Measurements from ENCODE around the gene NSFL1C. TPM values are rescaled to one million over a fixed set of nuclear protein-coding genes. Genes with fewer than 3 reads are reported as not detected.

The NSFL1C gene
- total and polyA plus RNA-seq, 9 of the 15 experiments (the other 6 are each of a cell fraction or from before 2014, with no cell fraction given), result 20.8 to 119 (median 47.0) TPM

DNA sequence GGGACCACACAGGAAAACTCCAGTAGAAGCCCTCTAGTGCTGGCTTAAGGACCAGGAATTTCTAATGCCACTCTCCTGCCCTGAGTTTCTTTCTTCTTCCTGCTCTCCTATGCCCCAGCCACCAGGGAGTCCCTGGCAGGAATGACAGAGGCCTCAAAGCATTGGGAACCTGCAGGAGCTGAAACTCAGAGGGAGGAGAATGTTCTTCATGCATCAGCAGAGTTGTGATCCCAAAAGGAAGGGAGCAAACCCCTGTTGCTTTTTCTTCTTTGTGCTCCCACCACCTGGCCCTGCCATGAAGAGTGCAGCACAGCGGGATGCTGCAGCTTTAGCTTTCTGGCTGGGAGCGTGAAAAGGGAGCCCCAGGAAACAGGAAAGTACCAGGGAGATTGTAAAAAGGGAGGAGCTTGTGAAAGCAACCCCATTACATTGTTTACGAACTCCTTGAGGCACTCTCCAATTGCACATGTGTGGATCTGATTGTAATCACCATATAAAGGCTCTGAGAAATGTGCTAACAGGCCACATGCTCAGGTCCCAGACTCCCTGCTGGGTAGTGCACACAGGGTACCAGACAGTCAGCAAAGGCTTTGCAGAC, 39.1 kb downstream of the NSFL1C start (continued):
- TF ChIP-seq L3MBTL2 (IDR thresholded peaks at IDR 0.05), result peak; percentile 45; the same call in 1 of the 2 replicates
- no peak for TF ChIP-seq NELFE (IDR thresholded peaks at IDR 0.05; ENCODE audit: insufficient read depth, insufficient read length)
- no peak for TF ChIP-seq DPF2 (IDR thresholded peaks at IDR 0.05)
- TF ChIP-seq SOX6 (IDR thresholded peaks at IDR 0.05), result no peak

DNA sequence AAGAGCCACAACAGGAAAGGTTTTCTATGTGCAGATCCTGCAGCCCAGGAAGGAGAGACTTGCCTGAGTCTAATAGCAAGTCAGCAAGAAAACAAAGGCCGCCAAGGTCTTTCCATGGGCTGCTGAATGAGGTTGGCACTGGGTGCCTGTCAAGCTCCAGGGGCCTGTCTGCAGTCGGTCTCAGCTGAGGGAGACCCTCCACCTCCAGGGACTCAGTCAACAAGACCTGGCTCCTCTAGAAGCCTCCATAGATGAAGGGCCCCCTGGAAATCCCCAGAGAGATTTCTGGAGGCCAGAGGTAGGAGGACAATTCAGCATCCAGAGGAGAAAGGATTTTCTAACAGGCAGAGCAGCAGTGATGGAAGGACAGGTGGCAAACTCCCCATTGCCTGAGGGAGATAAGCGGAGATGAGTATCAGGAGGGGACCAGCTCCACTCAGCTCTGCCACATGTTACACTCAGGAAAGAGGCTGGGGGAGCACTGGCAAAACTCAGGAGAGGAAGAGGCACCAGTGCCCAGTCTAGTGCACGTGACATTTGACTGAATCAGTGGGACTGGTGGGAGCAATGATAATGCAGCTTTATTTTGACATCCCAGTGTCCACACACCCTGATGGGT, 40.3 kb downstream of the NSFL1C start:
- Histone ChIP-seq H3K9me3 (replicated peaks; ENCODE audit: control insufficient read depth, insufficient read depth, low read depth, low read length) (no peaks in the 10 kb centered on the region), H3K4me2 (ENCODE audit: insufficient read depth, low read length) (no peak overlapping the region), H3K4me1 (replicated peaks in 1 of 2; ENCODE audit: control insufficient read depth in 2 of 2, insufficient read depth in 2 of 2, low read length in 2 of 2) (peaks cover 7 to 29% of the 10 kb centered on the region in 2 experiments; a peak in 3 of 5 replicates), H2AFZ (ENCODE audit: low read depth, low read length) (no peak overlapping the region), H3K27ac (ENCODE audit: extremely low read depth, low read depth, low read length) (no peak overlapping the region), H3K79me2 (ENCODE audit: control insufficient read depth, insufficient read depth, low read length) (no peaks in the 10 kb centered on the region), H3K36me3 (ENCODE audit: control insufficient read depth, insufficient read depth, low read length) (no peaks in the 10 kb centered on the region), H4K20me1 (replicated peaks; ENCODE audit: control insufficient read depth, insufficient read depth, low read length) (no peaks in the 10 kb centered on the region), H3K27me3 (ENCODE audit: control insufficient read depth in 2 of 2, insufficient read depth in 2 of 2, low read length in 2 of 2) (no peaks in the 10 kb centered on the region), H3K4me3 (no peak overlapping the region), H3K9me1 (ENCODE audit: control insufficient read depth, insufficient read depth, low read length) (no peaks in the 10 kb centered on the region), H3K9ac (ENCODE audit: insufficient read depth in 1 of 2, low read depth in 2 of 2, low read length in 2 of 2) (peak overlapping the region in 1 of 2 experiments; percentile 9; a peak in 1 of 4 replicates)
- in situ Hi-C loops (cut with MboI) (no loop called here), intact Hi-C loops (cut with micrococcal nuclease) (no loop called here)
- WGBS (ENCODE audit: insufficient coverage, low coverage, missing lambda C conversion rate), result 31% methylated on average over 3 of the region's 4 CpGs
- POLR2A ChIA-PET, result interaction anchor here (0.8 kb wide), 1 partner anchor 47 kb away, joined by 3 read pairs; no protein-coding TSS in a partner anchor
- no peak for DNase-seq (ENCODE audit: extremely low read depth in 1 of 4, low spot score in 3 of 4)
- no peak for ATAC-seq
- no peak for FAIRE-seq
- CTCF ChIA-PET (ENCODE audit: low intra/inter-chr PET ratio), result interaction anchor here (0.6 kb wide), 1 partner anchor 241 kb away, joined by 3 read pairs; no protein-coding TSS in a partner anchor
- BruUV-seq (replicated peaks), result no TSS peak
- TF ChIP-seq ZNF79 (CRISPR knock-in tag; IDR thresholded peaks at IDR 0.05; ENCODE audit: low read depth) (no peak), U2AF1 (optimal IDR thresholded peaks at IDR 0.05; ENCODE audit: low read depth, low read length) (no peak), CCAR2 (IDR thresholded peaks at IDR 0.05; ENCODE audit: low read depth, low read length) (no peak), NONO (IDR thresholded peaks at IDR 0.05; ENCODE audit: low read depth in 2 of 2, low read length in 1 of 2) (no peak)
- TF ChIP-seq, protein P1, sequence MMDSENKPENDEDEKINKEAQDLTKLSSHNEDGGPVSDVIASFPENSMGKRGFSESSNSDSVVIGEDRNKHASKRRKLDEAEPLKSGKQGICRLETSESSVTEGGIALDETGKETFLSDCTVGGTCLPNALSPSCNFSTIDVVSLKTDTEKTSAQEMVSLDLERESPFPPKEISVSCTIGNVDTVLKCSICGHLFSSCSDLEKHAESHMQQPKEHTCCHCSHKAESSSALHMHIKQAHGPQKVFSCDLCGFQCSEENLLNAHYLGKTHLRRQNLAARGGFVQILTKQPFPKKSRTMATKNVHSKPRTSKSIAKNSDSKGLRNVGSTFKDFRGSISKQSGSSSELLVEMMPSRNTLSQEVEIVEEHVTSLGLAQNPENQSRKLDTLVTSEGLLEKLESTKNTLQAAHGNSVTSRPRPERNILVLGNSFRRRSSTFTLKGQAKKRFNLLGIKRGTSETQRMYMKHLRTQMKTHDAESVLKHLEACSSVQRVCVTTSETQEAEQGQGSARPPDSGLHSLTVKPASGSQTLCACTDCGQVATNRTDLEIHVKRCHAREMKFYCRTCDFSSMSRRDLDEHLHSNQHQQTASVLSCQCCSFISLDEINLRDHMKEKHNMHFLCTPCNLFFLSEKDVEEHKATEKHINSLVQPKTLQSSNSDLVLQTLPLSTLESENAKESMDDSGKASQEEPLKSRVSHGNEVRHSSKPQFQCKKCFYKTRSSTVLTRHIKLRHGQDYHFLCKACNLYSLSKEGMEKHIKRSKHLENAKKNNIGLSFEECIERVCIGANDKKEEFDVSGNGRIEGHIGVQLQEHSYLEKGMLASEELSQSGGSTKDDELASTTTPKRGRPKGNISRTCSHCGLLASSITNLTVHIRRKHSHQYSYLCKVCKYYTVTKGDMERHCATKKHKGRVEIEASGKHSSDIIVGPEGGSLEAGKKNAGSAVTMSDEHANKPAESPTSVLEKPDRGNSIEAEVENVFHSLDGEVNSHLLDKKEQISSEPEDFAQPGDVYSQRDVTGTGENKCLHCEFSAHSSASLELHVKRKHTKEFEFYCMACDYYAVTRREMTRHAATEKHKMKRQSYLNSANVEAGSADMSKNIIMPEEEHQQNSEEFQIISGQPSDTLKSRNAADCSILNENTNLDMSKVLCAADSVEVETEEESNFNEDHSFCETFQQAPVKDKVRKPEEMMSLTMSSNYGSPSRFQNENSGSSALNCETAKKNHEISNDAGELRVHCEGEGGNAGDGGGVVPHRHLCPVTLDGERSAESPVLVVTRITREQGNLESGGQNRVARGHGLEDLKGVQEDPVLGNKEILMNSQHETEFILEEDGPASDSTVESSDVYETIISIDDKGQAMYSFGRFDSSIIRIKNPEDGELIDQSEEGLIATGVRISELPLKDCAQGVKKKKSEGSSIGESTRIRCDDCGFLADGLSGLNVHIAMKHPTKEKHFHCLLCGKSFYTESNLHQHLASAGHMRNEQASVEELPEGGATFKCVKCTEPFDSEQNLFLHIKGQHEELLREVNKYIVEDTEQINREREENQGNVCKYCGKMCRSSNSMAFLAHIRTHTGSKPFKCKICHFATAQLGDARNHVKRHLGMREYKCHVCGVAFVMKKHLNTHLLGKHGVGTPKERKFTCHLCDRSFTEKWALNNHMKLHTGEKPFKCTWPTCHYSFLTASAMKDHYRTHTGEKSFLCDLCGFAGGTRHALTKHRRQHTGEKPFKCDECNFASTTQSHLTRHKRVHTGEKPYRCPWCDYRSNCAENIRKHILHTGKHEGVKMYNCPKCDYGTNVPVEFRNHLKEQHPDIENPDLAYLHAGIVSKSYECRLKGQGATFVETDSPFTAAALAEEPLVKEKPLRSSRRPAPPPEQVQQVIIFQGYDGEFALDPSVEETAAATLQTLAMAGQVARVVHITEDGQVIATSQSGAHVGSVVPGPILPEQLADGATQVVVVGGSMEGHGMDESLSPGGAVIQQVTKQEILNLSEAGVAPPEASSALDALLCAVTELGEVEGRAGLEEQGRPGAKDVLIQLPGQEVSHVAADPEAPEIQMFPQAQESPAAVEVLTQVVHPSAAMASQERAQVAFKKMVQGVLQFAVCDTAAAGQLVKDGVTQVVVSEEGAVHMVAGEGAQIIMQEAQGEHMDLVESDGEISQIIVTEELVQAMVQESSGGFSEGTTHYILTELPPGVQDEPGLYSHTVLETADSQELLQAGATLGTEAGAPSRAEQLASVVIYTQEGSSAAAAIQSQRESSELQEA (IDR thresholded peaks at IDR 0.05; ENCODE audit: low read depth), result no peak
- TF ChIP-seq, protein P2, sequence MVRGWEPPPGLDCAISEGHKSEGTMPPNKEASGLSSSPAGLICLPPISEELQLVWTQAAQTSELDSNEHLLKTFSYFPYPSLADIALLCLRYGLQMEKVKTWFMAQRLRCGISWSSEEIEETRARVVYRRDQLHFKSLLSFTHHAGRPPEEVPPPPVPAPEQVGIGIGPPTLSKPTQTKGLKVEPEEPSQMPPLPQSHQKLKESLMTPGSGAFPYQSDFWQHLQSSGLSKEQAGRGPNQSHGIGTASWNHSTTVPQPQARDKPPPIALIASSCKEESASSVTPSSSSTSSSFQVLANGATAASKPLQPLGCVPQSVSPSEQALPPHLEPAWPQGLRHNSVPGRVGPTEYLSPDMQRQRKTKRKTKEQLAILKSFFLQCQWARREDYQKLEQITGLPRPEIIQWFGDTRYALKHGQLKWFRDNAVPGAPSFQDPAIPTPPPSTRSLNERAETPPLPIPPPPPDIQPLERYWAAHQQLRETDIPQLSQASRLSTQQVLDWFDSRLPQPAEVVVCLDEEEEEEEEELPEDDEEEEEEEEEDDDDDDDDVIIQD (CRISPR knock-in tag; IDR thresholded peaks at IDR 0.05), result no peak
